Left lung (tissue), 10 donors: ENCODE measurements around the gene AK9. TPM values are rescaled to one million over a fixed set of nuclear protein-coding genes. Genes with fewer than 3 reads are reported as not detected.
"Not testable (repeated sequence)": the region's sequence is repeated elsewhere in the genome, so short reads cannot be mapped to it uniquely, and the experiment has no call there.

Experiments used
- ATAC-seq: fragments of 200-7000 bp; cut with Tn5 transposase; one replicate; pipeline ENCODE4 v1.9.1; 2020; ENCODE audit warnings: moderate library complexity
- DNase-seq, 4 donors: peaks; one replicate each; pipeline ENCODE4 v3.0.0-alpha.2; 2013 to 2020
- H3K27ac ChIP-seq, 2 donors: fragments of 200-600 bp; sonication (generic) in 1 of 2; one replicate each; pipeline versions ENCODE4 v1.5.0 to v1.8.0; 2020 to 2021
- H3K27me3 ChIP-seq, 2 donors: fragments of 200-600 bp; sonication (generic) in 1 of 2; one replicate each; pipeline versions ENCODE4 v1.5.0 to v1.8.0; 2020 to 2021
- H3K36me3 ChIP-seq, 2 donors: fragments of 200-600 bp; sonication (generic) in 1 of 2; one replicate each; pipeline versions ENCODE4 v1.5.0 to v1.8.0; 2020 to 2021
- H3K4me1 ChIP-seq, 2 donors: fragments of 200-600 bp; one replicate each; pipeline ENCODE4 v1.8.0; 2021
- H3K4me3 ChIP-seq, 2 donors: fragments of 200-600 bp; sonication (generic) in 1 of 2; one replicate each; pipeline versions ENCODE4 v1.5.0 to v1.8.0; 2020 to 2021; ENCODE audit warnings: mild to moderate bottlenecking in 1 of 2
- H3K9me3 ChIP-seq, 2 donors: fragments of 200-600 bp; sonication (generic) in 1 of 2; one replicate each; pipeline versions ENCODE4 v1.5.0 to v1.8.0; 2020 to 2021
- intact Hi-C, 2 donors: fragments of 100-400 bp; cut with DNase I; formaldehyde crosslinking; loops; one replicate each; pipeline versions ENCODE4 v1.11.2 to v1.14.2; 2022
- polyA plus RNA-seq, 6 donors: library from polyadenylated mRNA; unstranded; fragments of 120-200 nt; gene quantifications; one replicate each; pipeline ENCODE4 v1.2.1, GENCODE V29; 2013; ENCODE audit not compliant: insufficient read length in 6 of 6
- total RNA-seq, 2 donors: library from RNA; stranded (reverse); fragmentation: NEBNext Ultra II Directional; extraction: Animal tissue kit (Norgen Biotek cat#: 25700); gene quantifications; one replicate each; pipeline ENCODE4 v1.2.1, GENCODE V29; 2021
- TF ChIP-seq, protein P1 (sequence below), 2 donors: fragments of 200-600 bp; sonication (generic) in 1 of 2; IDR thresholded peaks; one replicate each; pipeline versions ENCODE4 v1.5.0 to v1.8.0; 2021; ENCODE audit warnings: antibody characterized with exemption in 2 of 2
- donor health status: DM: no; HTN: yes; CAD: no.
- donor health status: DM: no; HTN: no; CAD: no.

Gene AK9
- total and polyA plus RNA-seq, 8 donors = 4.6 to 18.1 (median 13.3) TPM

DNA sequence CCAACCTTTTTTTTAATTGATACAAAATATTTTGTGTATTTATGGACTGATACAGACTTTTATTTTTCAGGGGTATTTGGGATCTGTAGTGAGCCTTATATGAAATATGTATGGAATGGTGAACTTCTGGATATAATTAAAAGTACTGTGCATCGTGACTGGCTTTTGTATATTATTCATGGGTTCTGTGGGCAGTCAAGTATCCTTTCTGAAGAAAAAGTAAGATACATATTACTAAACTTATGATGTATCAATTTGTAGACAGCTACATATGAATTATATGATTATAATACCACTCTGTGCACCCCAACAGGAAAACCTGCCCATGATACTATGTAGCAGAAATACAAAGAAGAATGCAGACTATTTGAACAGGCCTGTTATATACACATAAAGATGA is 47.3 kb upstream of the AK9 start:
- ATAC-seq (no peak), DNase-seq (no peak)
- intact Hi-C loops = no loop called here
- peaks cover 0 to 57% of the 10 kb centered on the region in 2 donors for H3K36me3 ChIP-seq
- TF ChIP-seq, protein P1, sequence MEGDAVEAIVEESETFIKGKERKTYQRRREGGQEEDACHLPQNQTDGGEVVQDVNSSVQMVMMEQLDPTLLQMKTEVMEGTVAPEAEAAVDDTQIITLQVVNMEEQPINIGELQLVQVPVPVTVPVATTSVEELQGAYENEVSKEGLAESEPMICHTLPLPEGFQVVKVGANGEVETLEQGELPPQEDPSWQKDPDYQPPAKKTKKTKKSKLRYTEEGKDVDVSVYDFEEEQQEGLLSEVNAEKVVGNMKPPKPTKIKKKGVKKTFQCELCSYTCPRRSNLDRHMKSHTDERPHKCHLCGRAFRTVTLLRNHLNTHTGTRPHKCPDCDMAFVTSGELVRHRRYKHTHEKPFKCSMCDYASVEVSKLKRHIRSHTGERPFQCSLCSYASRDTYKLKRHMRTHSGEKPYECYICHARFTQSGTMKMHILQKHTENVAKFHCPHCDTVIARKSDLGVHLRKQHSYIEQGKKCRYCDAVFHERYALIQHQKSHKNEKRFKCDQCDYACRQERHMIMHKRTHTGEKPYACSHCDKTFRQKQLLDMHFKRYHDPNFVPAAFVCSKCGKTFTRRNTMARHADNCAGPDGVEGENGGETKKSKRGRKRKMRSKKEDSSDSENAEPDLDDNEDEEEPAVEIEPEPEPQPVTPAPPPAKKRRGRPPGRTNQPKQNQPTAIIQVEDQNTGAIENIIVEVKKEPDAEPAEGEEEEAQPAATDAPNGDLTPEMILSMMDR (IDR thresholded peaks at IDR 0.05) = no peak
- H3K27me3 ChIP-seq = no peaks in the 10 kb centered on the region
- H3K27ac ChIP-seq = no peak overlapping the region
- H3K4me1 ChIP-seq = no peaks in the 10 kb centered on the region
- no peaks in the 10 kb centered on the region for H3K9me3 ChIP-seq
- no peak overlapping the region for H3K4me3 ChIP-seq

DNA sequence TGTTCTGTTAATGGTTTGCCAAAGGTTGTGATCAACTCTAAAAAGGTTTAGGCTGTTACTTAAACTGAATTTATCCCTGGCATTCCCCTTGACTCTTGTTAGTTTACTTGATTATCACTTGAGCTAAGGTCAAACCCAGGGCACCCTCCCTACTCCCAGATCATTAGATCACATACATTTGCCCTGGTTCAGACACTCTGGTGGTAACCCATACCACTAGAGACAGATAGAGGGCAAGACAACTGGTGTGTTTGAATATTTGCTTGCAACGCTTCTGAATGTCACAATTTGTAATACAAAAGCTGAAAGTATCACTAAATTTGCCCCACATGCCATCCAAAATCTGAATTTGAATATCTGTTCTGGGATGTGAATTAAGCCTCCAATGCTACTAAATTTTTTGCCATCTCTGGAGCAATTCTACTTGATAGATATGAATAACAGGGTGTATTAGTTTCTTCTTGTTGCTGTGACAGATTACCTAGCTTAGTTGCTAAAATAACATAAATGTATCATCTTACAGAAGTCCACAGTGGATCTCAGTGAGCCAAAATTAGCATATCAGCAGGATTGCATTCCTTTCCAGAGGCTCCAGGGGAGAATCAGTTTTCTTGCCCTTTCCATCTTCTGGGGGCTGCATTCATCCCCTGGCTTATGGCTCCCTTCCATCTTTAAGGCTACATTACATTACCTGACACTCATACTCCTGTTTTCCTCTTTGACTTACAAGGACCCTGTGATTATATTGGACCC is 45.4 kb upstream of the AK9 start:
- Histone ChIP-seq H3K4me1 (no peaks in the 10 kb centered on the region), H3K9me3 (no peaks in the 10 kb centered on the region), H3K36me3 (peaks cover 0 to 56% of the 10 kb centered on the region in 2 donors), H3K27me3 (no peaks in the 10 kb centered on the region), H3K27ac (no peak overlapping the region), H3K4me3 (no peak overlapping the region)
- DNase-seq (no peak), ATAC-seq (no peak)
- intact Hi-C loops = no loop called here
- TF ChIP-seq, protein P1 (IDR thresholded peaks at IDR 0.05) = no peak

DNA sequence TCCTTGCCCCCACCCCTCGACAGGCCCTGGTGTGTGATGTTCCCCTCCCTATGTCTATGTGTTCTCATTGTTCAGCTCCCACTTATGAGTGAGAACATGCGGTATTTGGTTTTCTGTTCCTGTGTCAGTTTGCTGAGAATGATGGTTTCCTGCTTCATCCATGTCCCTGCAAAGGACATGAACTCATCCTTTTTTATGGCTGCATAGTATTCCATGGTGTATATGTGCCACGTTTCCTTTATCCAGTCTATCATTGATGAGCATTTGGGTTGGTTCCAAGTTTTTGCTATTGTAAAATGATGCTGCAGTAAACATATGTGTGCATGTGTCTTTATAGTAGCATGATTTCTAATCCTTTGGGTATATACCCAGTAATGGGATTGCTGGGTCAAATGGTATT is 34.2 kb upstream of the AK9 start:
- ATAC-seq, DNase-seq, H3K4me1 ChIP-seq, H3K4me3 ChIP-seq, intact Hi-C loops, H3K27me3 ChIP-seq, H3K27ac ChIP-seq, H3K9me3 ChIP-seq: not testable (repeated sequence)
- peaks cover 0 to 30% of the 10 kb centered on the region in 2 donors for H3K36me3 ChIP-seq

DNA sequence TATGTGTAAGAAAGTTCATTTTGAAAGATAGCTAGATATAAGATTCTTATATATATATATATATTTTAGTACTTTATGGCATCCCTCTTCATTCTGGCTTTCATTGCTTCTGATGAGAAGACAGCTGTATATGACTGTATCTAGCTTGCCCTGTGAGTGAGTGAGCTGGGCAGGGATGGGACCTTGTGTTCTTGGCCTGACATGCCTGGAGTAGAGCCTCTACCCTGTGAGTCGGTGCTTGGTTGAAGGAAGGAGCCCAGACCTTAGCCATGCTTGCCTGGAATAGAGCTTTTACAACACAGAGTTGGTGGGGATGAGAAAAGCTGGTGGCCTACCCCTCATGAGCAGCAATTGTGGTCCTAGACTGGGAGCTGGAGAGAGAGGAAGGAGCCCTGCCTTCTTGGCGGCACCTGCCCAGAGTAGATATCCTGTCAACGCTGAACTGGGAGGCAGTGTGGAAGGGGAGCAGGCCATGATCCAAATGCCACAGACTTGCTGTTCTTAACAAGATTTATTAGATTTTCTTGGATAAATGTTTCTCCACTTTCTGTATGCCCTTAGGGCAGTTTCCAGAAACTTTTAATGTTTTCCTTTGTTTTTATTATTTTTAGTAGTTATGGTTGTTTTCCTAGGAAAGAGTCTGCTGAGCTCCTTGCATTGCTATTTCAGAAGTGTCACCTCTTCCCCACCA is 31.7 kb upstream of the AK9 start:
- no peak for ATAC-seq
- peaks cover 0 to 4% of the 10 kb centered on the region in 2 donors for H3K4me1 ChIP-seq
- intact Hi-C loops = no loop called here

DNA sequence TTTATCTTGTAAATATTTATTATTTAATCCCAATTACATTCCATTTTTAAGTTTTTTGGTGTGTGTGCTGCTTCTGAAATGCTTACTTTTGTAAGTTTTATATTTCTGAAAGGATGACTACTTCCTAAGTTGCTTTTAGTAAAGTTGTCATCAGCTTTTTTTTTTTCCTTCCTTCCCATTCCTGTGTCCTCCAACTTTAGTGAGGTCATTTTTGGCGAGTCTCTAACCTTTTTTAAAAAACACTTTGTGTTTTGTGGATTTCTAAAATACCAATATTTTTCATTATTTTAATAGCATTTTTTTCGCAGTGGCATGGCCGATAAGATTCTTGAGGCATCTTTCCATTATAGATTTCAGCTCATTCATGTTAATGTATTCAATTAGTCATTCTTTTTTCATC is 31.0 kb upstream of the AK9 start:
- H3K27me3 ChIP-seq = no peaks in the 10 kb centered on the region
- TF ChIP-seq, protein P1 (IDR thresholded peaks at IDR 0.05) = no peak
- peaks cover 0 to 40% of the 10 kb centered on the region in 2 donors for H3K36me3 ChIP-seq
- no peak overlapping the region for H3K27ac ChIP-seq
- DNase-seq (no peak), ATAC-seq (no peak)
- H3K4me1 ChIP-seq = peaks cover 0 to 4% of the 10 kb centered on the region in 2 donors
- no peak overlapping the region for H3K4me3 ChIP-seq
- peaks cover 0 to 4% of the 10 kb centered on the region in 2 donors for H3K9me3 ChIP-seq
- intact Hi-C loops = no loop called here

More for the DNA sequence above, 31.7 kb upstream of the AK9 start:
- Histone ChIP-seq H3K36me3 (peaks cover 0 to 36% of the 10 kb centered on the region in 2 donors), H3K27me3 (no peaks in the 10 kb centered on the region), H3K4me3 (no peak overlapping the region), H3K9me3 (peaks cover 0 to 4% of the 10 kb centered on the region in 2 donors), H3K27ac (no peak overlapping the region)
- TF ChIP-seq, protein P1 (IDR thresholded peaks at IDR 0.05) = no peak
- DNase-seq = no peak
